ENCODE measurements around the gene NEGR1.

Gene NEGR1

DNA sequence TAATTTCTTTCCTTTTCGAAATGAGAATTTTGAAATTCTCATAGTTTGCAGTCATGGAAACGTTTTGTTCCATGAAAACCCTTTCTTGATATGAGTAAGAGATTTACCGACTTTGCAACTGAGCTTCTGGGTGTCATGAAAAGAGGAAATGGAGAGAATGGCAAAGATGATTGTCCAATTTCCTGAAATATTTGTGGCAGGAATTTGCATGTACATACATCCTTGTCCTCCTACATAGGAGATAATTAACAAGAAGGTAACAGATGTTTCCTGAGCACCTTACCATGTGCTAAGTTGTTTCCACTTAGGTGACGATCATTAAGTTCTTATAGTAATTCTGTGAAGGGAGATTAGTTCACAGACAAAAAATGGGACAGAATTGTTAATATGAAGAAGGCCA lies 170.7 kb downstream of the NEGR1 start:
- DNase-seq, result no peak

DNA sequence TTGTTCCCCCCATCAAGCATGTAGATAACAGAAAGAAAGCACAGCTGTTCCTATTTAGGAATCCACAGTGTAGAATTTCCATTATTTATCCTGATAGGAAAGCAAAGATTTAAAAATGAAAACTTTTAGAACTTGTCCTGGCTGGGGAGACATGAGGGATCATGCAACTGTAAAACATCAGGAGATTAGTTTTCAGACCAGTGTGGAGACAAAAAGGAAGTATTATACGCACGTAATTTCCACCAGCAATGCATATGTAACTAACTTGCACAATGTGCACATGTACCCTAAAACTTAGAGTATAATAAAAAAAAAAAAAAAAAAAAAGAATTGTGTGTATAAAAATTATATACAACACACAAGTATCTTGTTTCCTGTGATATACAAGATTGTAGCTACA lies 172.4 kb downstream of the NEGR1 start:
- no peak for DNase-seq

DNA sequence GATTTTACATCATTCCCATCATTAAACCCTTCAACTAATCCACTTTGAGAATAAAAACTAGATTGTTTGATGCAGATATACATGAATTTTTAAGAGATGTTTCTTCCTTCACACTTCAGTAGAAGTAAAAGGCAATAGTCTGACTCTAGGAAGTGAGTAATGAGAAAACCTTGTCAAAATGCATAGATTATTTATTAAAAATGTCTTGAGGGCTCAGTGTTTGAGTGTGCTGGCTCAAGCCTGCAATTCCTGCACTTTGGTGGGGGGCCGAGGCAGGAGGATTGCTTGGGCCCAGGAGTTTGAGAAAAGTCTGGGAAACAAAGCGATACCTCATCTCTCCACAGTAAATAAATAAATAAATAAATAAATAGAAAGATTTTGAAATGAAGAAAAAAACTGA lies 177.1 kb downstream of the NEGR1 start:
- DNase-seq, result no peak

DNA sequence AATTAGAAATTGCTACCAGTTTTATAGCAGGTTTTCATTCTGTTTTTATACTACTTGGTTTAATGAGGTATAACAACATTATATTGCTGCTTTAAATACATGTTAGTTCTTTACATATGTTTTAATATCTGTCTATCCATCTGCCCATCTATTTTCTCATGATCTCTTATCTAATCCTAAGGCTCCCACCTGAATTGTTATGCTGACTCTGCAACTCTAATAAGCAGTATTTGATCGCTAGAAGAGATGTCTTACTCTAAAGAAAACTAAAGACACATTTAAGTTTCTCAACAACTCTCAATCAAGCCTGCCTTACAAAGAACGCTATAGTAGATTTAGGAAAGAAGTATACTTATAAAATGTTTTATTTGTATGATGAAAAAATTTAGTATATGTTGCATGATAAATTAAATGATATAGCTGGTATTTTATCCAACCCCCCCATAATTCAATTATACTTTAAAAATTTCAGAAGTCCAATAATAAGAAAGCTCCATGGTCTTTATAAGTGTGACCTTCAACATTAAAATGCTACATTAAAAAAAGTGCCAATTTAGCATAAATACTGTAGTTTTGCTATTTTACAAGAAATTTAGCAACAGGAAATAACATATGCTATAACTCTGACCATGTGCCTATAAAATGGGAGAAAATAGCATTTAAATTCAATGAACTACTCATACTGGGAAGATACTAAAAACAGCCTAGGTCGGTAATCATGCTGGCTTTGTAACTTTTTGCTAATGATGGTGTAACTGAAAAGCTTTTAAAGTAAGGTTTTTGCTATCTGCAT lies 180.3 kb downstream of the NEGR1 start:
- no peak for DNase-seq

DNA sequence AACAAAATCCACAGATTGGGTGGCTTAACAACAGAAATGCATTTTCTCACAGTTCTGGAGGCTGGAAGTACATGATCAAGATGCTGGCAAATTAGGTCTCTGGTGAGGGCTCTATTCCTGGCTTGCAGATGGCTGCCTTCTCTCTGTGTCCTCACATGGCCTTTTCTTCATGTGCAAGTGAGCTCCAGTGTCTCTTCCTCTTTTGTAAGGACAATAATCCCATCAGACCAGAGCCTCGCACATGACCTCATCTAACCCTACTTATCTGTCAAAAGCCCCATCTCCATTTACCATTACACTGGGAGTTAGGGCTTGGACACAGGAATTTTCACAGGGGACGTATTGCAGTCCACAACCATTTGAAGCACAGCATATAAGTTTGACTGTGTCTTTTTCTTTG lies 181.6 kb downstream of the NEGR1 start:
- DNase-seq, result no peak

DNA sequence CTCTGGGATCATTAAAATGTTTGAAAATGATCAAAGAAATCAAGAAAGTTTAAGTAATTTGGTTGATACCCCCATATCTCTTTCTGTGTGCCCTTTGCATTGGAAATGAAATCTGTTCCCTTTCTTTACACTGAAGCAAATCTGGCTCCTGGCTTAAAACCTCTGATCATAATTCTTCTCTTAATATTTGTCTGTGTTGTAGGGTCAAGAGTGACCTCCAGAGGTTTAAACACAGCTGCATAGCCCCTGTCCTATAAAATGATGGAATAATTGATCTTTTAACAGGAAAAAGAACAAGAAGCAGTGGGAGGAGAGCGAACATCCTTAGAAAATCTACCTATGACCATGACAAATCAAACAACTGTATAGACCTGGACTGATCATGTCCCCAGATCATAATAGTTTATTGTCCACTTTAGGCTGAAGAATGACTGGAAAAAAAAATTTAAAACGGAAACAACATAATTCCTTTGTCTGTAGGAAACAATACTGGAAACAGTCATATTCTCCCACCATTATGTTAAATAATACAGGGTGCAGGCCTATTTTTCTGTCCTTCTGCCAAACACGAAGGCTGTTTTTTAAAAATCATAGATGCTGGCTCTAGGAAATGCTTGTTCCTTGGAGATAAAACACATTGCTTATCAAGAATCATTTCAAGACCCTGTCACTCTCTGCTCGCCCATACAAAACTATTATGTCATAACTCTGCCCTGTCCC lies 184.3 kb downstream of the NEGR1 start:
- DNase-seq, result no peak

- no peak for DNase-seq
Observed at GRCh38 chr1:72094209-72094608, 188.1 kb downstream of the NEGR1 start.

- no peak for DNase-seq
Observed at GRCh38 chr1:72086394-72086793, 195.9 kb downstream of the NEGR1 start.

GRCh38 chr1:72075425-72075824 lies 206.9 kb downstream of the NEGR1 start:
- DNase-seq, result no peak

DNA sequence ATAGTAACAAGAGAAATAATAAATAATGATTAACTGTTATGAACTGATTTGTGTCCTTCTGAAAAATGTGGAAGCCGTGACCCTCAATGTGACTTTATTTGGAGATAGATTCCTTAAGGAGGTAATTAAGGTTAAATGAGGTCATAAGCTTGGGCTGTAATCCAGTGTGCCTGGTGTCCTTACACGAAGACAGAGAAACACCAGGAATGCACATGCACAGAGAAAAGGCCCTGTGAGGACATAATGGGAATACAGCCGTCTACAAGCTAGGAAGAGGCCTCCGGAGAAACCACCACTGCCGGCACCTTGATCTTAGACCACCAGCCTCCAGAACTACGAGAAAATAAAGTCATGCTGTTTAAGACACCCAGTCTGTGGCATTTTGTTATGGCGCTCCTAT lies 215.9 kb downstream of the NEGR1 start:
- DNase-seq, result no peak

DNA sequence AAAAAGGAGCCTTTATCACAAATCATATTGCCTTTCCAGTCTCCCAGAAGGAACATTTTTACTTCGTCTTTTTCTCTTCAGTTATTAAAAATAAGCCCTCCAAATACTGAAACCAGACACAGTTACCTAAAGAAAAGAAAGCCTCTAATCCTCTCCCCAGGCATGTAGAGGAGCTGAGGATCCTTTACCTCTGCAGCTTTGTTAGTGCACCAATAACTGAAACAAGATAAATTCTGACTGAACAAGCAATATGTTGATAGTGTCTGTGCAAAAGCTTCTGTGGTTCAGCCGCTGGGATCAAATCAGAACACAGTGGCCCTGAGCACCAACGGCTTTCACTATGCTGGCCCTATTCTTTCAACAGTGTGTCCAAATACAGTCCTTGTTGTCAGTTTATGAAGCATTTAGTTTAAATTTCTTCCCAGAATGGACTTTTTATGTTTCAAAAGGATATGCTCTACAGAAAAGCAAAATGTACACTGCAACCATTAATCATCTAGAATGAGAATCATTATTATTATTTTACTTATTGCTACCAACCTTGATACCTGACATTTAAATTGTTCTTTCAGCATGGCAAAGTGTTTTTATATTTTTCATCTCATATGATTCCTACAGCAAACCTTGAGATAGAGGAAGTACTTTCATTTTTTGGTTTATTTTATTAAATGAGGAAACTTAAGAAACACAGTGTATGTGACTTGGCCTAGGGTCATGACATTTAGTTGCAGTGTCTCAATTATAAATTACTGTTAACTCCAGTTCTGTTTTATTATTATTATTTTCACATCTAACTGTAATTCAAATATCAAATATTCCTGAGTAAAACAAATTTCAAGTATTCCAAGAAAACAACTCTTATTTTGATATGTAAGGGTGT lies 217.9 kb downstream of the NEGR1 start:
- no peak for DNase-seq

GRCh38 chr1:72063364-72064044 lies 218.8 kb downstream of the NEGR1 start:
- DNase-seq, result no peak

DNA sequence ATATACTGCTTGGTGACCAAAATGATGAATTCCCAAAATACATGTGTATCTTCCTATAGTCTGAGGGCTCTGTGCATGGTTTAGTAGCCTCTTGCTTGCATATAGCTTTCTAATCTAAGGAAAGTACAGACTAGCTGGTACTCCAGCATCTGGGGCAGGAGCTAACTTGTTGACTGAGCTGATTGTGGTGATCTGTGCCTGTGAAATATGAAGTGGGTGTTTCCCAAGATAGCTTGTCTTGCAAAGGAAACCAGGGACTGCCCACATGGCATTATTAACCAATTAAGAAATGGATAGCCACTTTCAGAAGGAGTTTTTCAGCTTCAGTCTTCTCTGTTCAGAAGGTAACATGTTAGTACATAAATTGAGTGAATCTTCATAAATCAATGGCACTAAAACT lies 219.8 kb downstream of the NEGR1 start:
- DNase-seq, result no peak

GRCh38 chr1:72060466-72061245 lies 221.7 kb downstream of the NEGR1 start:
- no peak for DNase-seq

GRCh38 chr1:72056516-72056915 lies 225.8 kb downstream of the NEGR1 start:
- no peak for DNase-seq

DNA sequence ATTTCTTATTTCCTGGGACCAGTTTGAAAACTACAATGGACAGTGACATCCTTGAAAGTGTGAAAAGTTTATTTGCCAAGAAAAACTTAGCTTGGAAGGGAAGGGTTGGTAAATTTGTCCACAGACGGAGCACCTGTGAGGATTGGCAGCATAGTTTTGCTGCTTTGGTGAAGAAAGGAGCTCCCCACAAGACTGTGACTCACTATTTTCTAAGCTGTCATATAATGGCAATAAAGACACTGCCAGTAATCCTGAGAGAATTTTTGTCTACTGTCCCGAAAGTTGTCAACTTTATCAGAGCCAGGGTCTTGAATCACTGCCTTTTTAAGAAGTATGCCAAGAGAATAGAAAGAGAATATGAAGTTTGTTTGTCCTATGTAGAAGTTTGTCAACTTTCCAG lies 230.8 kb downstream of the NEGR1 start:
- no peak for DNase-seq

- DNase-seq, result no peak
Observed at GRCh38 chr1:72050551-72050950, 231.8 kb downstream of the NEGR1 start.

GRCh38 chr1:72037745-72038343 lies 244.5 kb downstream of the NEGR1 start:
- DNase-seq, result peak; percentile 1 to 3

GRCh38 chr1:72034827-72035226 lies 247.5 kb downstream of the NEGR1 start:
- no peak for DNase-seq

GRCh38 chr1:72023063-72023930 lies 259.0 kb downstream of the NEGR1 start:
- no peak for DNase-seq

- DNase-seq, result no peak
Observed at GRCh38 chr1:72018562-72018961, 263.8 kb downstream of the NEGR1 start.

Measured in stimulated activated CD4-positive, alpha-beta T cell treated with anti-CD3 and anti-CD28 coated beads, Interleukin-2, amount 100 ng/mL, for 48 hours (primary cell).